K562 (cell line): Measurements from ENCODE around the gene NLRP9. TPM values are rescaled to one million over a fixed set of nuclear protein-coding genes. Genes with fewer than 3 reads are reported as not detected.

Experiments used
- ATAC-seq: fragments of 200-7000 bp; cut with Tn5 transposase; 3 replicates; pipeline ENCODE4 v1.9.1; 2020; ENCODE audit warnings: moderate library complexity
- BruUV-seq: library from RNA; stranded (reverse); fragments of 400-500 nt; replicated peaks from 2 replicates; lab custom pipeline; 2021; lab: Mats Ljungman, UMichigan
- CTCF ChIA-PET: fragments of 300-600 bp; formaldehyde crosslinking; extraction: SDS; loops from one replicate; lab custom pipeline; 2021; ENCODE audit warnings: low intra/inter-chr PET ratio; lab: Yijun Ruan, JAX
- POLR2A ChIA-PET: fragments of 300-600, 350-650 bp; sonication (Branson Sonifier 250); formaldehyde crosslinking; extraction: SDS; loops from one replicate; lab custom pipeline; 2021; ENCODE audit warnings: antibody characterized with exemption, inconsistent platforms; lab: Yijun Ruan, JAX
- DNase-seq, 4 experiments: peaks; one replicate each; pipeline versions ENCODE4 v3.0.0 to v3.0.0-alpha.2; 2011 to 2018; ENCODE audit warnings: low spot score in 3 of 4, mixed read lengths in 3 of 4; ENCODE audit errors: extremely low read depth in 1 of 4
- FAIRE-seq: peaks from 2 replicates; lab custom pipeline; 2011; peaks lifted over from hg19 to GRCh38; lab: Jason Lieb, UNC
- H2AFZ ChIP-seq: 2 replicates; pipeline ENCODE4 v1.6.0; 2011; ENCODE audit warnings: low read depth, low read length, control low read depth, inconsistent platforms
- H3K27ac ChIP-seq: fragments of 200-600 bp; 3 replicates; pipeline ENCODE4 v1.8.0; 2011; ENCODE audit warnings: low read depth, mild to moderate bottlenecking, control low read depth, inconsistent platforms, low read length, moderate library complexity, mixed read lengths; ENCODE audit errors: extremely low read depth
- H3K27me3 ChIP-seq, 2 experiments: fragments of 300-600 bp in 1 of 2; 2 replicates in 1 of 2; 3 replicates in 1 of 2; pipeline versions ENCODE4 v1.6.0 to v1.8.0; 2011; ENCODE audit warnings: inconsistent platforms in 2 of 2, low read length in 2 of 2, mild to moderate bottlenecking in 1 of 2, mixed read lengths in 1 of 2, moderate library complexity in 1 of 2; ENCODE audit not compliant: control insufficient read depth in 2 of 2, insufficient read depth in 2 of 2
- H3K36me3 ChIP-seq: fragments of 300-600 bp; 3 replicates; pipeline ENCODE4 v1.8.0; 2011; ENCODE audit warnings: mild to moderate bottlenecking, low read length, inconsistent platforms; ENCODE audit not compliant: control insufficient read depth, insufficient read depth
- H3K4me1 ChIP-seq, 2 experiments: fragments of 200-600 bp in 1 of 2; replicated peaks in 1 of 2; 2 replicates in 1 of 2; 3 replicates in 1 of 2; pipeline versions ENCODE4 v1.5.1 to v1.8.0; 2011; ENCODE audit warnings: inconsistent platforms in 2 of 2, low read length in 2 of 2, mild to moderate bottlenecking in 1 of 2, mixed read lengths in 1 of 2, moderate library complexity in 1 of 2; ENCODE audit not compliant: control insufficient read depth in 2 of 2, insufficient read depth in 2 of 2
- H3K4me2 ChIP-seq: 2 replicates; pipeline ENCODE4 v1.6.1; 2011; ENCODE audit warnings: low read length, control low read depth, inconsistent platforms, mixed read lengths; ENCODE audit not compliant: insufficient read depth
- H3K4me3 ChIP-seq: fragments of 200-600 bp; sonication (generic), shearing (Covaris generic); 2 replicates; pipeline ENCODE4 v1.5.1; 2016; ENCODE audit warnings: control low read depth, inconsistent platforms
- H3K79me2 ChIP-seq: fragments of 200-600 bp; 3 replicates; pipeline ENCODE4 v1.8.0; 2011; ENCODE audit warnings: low read length, inconsistent platforms; ENCODE audit not compliant: control insufficient read depth, insufficient read depth
- H3K9ac ChIP-seq, 2 experiments: 2 replicates each; pipeline versions ENCODE4 v1.6.0 to v1.6.1; 2011; ENCODE audit warnings: low read depth in 2 of 2, low read length in 2 of 2, control low read depth in 1 of 2, inconsistent platforms in 1 of 2, mild to moderate bottlenecking in 1 of 2, mixed read lengths in 1 of 2; ENCODE audit not compliant: insufficient read depth in 1 of 2
- H3K9me1 ChIP-seq: one replicate; pipeline ENCODE4 v1.6.0; 2011; ENCODE audit warnings: inconsistent platforms, mild to moderate bottlenecking, low read length, moderate library complexity; ENCODE audit not compliant: control insufficient read depth, insufficient read depth
- H3K9me3 ChIP-seq: replicated peaks from 2 replicates; pipeline ENCODE4 v1.5.1; 2011; ENCODE audit warnings: low read depth, low read length, inconsistent platforms; ENCODE audit not compliant: control insufficient read depth, insufficient read depth
- H4K20me1 ChIP-seq: replicated peaks from 2 replicates; pipeline ENCODE4 v1.6.1; 2011; ENCODE audit warnings: low read length, inconsistent platforms, mixed read lengths; ENCODE audit not compliant: control insufficient read depth, insufficient read depth
- C11orf30 ChIP-seq: fragments of 450-650 bp; IDR thresholded peaks from 2 replicates; pipeline ENCODE4 v1.6.1; 2016; ENCODE audit warnings: low read depth, mild to moderate bottlenecking
- CEBPB ChIP-seq: fragments of 450-650 bp; IDR thresholded peaks from 2 replicates; pipeline ENCODE4 v1.6.1; 2016; ENCODE audit warnings: missing genetic modification characterization, missing compliant biosample characterization
- GTF2E2 ChIP-seq: fragments of 200-800 bp; sonication (Bioruptor generic); IDR thresholded peaks from 2 replicates; pipeline ENCODE4 v1.6.1; 2016; ENCODE audit warnings: missing genetic modification characterization, missing compliant biosample characterization
- HDAC1 ChIP-seq, 2 experiments: fragments of 450-650 bp; IDR thresholded peaks; 2 replicates each; pipeline ENCODE4 v1.6.1; 2016 to 2017; ENCODE audit warnings: inconsistent platforms in 1 of 2, mild to moderate bottlenecking in 1 of 2, moderate library complexity in 1 of 2
- IRF2 ChIP-seq: sonication (generic); formaldehyde crosslinking; IDR thresholded peaks from 2 replicates; pipeline ENCODE4 v1.8.1; 2022; ENCODE audit warnings: mild to moderate bottlenecking, missing genetic modification reagents
- SUPT5H ChIP-seq: fragments of 450-650 bp; IDR thresholded peaks from 2 replicates; pipeline ENCODE4 v1.6.1; 2016
- ZBED1 ChIP-seq: IDR thresholded peaks from 2 replicates; pipeline ENCODE4 v1.6.1; 2014
- ZFP36 ChIP-seq: fragments of 150-350 bp; IDR thresholded peaks from 2 replicates; pipeline ENCODE4 v1.6.1; 2018; ENCODE audit warnings: low read length, low read depth; ENCODE audit not compliant: partially characterized antibody
- ZNF444 ChIP-seq: fragments of 250-450 bp; sonication (Bioruptor Pico); IDR thresholded peaks from 2 replicates; pipeline ENCODE4 v1.4.0; 2020; ENCODE audit warnings: mild to moderate bottlenecking, moderate library complexity
- WGBS: fragments of 100-300 bp; shearing (Covaris generic); methylation state at CpG from one replicate; pipeline ENCODE4 v1.1.6; 2016; ENCODE audit warnings: low coverage, mixed read lengths; ENCODE audit not compliant: insufficient coverage; ENCODE audit errors: missing lambda C conversion rate; 5-methylcytosine and 5-hydroxymethylcytosine counted together
- in situ Hi-C: fragments of 300-500 bp; cut with MboI; formaldehyde crosslinking; loops from 4 replicates; pipeline ENCODE4 v1.15.0; 2018; ENCODE audit warnings: inconsistent platforms, mixed read lengths
- intact Hi-C: fragments of 100-400 bp; cut with micrococcal nuclease; formaldehyde crosslinking; loops from 2 replicates; pipeline ENCODE4 v1.14.2; 2022
- polyA plus RNA-seq, 8 experiments: library from polyadenylated mRNA; depleted of rRNA in 4 of 8; stranded (reverse) in 5 of 8; unstranded in 3 of 8; fragments of >200 nt; fragmentation: Nextera tagmentation in 2 of 8; fragmentation: Illumina TruSeq in 1 of 8; extraction: Ambion mirVana in 2 of 8; extraction: Trizol in 1 of 8; gene quantifications; 2 replicates each; pipeline versions ENCODE4 v1.2.1 to v1.2.3, GENCODE V29; 2011 to 2014; ENCODE audit warnings: inconsistent platforms in 1 of 8, missing spikeins in 1 of 8
- total RNA-seq, 7 experiments: library from RNA; depleted of rRNA in 6 of 7; stranded (reverse); fragments of >200 nt in 6 of 7; fragmentation: Illumina TruSeq in 2 of 7; extraction: Trizol in 2 of 7; gene quantifications; 2 replicates each; pipeline versions ENCODE4 v1.2.1 to v1.2.3, GENCODE V29; 2011 to 2021; ENCODE audit warnings: low replicate concordance in 1 of 7
- TF ChIP-seq, protein P1 (sequence below): fragments of 250-450 bp; sonication (Bioruptor Pico); IDR thresholded peaks from 2 replicates; pipeline ENCODE4 v1.4.0; 2020; ENCODE audit warnings: mild to moderate bottlenecking
- TF ChIP-seq, protein P2 (sequence below): sonication (generic); formaldehyde crosslinking; IDR thresholded peaks from 2 replicates; pipeline ENCODE4 v1.8.0; 2022; ENCODE audit warnings: mild to moderate bottlenecking, missing genetic modification reagents
- TF ChIP-seq, protein P3 (sequence below): fragments of 250-450 bp; sonication (Bioruptor Pico); IDR thresholded peaks from 2 replicates; pipeline ENCODE4 v1.5.0; 2021
- TF ChIP-seq, protein P4 (sequence below): sonication (generic); formaldehyde crosslinking; IDR thresholded peaks from 2 replicates; pipeline ENCODE4 v1.4.0; 2020; ENCODE audit warnings: mild to moderate bottlenecking, missing genetic modification reagents
- TF ChIP-seq, protein P5 (sequence below): sonication (generic); formaldehyde crosslinking; IDR thresholded peaks from 2 replicates; pipeline ENCODE4 v1.8.0; 2022; ENCODE audit warnings: missing genetic modification reagents, mild to moderate bottlenecking, moderate library complexity, borderline replicate concordance
- TF ChIP-seq, protein P6 (sequence below): IDR thresholded peaks from 2 replicates; pipeline ENCODE4 v1.6.1; 2016; ENCODE audit warnings: missing genetic modification characterization, missing compliant biosample characterization

NLRP9 gene
- total and polyA plus RNA-seq, 9 of the 15 experiments (the other 6 are each of a cell fraction or from before 2014, with no cell fraction given): not detected

DNA sequence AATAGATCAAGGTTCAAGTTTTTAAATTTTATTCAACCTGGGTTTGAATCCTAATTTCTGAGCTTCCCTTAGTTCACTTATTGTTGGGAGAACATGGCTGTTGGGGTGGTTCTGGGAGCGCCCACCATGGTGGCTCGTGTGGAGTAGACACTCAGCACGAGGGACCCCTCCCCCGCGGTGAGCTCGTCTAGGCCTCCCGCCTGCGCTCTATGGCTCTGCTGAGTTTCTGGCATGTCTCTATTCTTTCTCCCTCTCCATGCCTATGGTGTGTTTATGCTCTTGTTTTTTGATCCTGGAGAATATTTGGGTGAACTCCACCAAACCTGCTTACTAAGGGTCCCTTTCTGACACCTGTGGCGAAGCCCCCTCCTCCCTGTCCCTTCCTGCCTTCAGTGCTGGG, 64.7 kb downstream of the NLRP9 start:
- POLR2A ChIA-PET: interaction anchor here (0.9 to 1.8 kb wide), 4 partner anchors 8 to 19 kb away, joined by 4 to 10 read pairs (median 5); partner anchors contain the start of gene U2AF2
- DNase-seq (peak in 3 of 4 experiments; percentile 43 to 65 (median 44)), ATAC-seq (peak; percentile 36; the same call in 2 of the 3 replicates), FAIRE-seq (no peak)
- CTCF ChIA-PET: no interaction called here
- Histone ChIP-seq H3K36me3 (peaks cover 82% of the 10 kb centered on the region; the same call in 2 of the 3 replicates), H3K4me3 (no peak overlapping the region; the same call in 1 of the 2 replicates), H3K9me1 (peaks cover 6% of the 10 kb centered on the region), H3K9ac (peak overlapping the region; percentile 58 to 88), H3K79me2 (peaks cover 92% of the 10 kb centered on the region), H3K4me2 (peak overlapping the region; percentile 76), H3K9me3 (no peaks in the 10 kb centered on the region), H3K27me3 (no peaks in the 10 kb centered on the region), H3K4me1 (peaks cover 46 to 70% of the 10 kb centered on the region in 2 experiments), H2AFZ (no peak overlapping the region), H4K20me1 (peaks cover 48% of the 10 kb centered on the region), H3K27ac (peak overlapping the region; percentile 79)
- 30% methylated on average over 9 of the region's 9 CpGs for WGBS
- BruUV-seq: no TSS peak
- intact Hi-C loops: no loop called here
- in situ Hi-C loops: no loop called here
- TF ChIP-seq, protein P1, sequence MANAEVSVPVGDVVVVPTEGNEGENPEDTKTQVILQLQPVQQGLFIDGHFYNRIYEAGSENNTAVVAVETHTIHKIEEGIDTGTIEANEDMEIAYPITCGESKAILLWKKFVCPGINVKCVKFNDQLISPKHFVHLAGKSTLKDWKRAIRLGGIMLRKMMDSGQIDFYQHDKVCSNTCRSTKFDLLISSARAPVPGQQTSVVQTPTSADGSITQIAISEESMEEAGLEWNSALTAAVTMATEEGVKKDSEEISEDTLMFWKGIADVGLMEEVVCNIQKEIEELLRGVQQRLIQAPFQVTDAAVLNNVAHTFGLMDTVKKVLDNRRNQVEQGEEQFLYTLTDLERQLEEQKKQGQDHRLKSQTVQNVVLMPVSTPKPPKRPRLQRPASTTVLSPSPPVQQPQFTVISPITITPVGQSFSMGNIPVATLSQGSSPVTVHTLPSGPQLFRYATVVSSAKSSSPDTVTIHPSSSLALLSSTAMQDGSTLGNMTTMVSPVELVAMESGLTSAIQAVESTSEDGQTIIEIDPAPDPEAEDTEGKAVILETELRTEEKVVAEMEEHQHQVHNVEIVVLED (CRISPR knock-in tag): no peak
- TF ChIP-seq, protein P2, sequence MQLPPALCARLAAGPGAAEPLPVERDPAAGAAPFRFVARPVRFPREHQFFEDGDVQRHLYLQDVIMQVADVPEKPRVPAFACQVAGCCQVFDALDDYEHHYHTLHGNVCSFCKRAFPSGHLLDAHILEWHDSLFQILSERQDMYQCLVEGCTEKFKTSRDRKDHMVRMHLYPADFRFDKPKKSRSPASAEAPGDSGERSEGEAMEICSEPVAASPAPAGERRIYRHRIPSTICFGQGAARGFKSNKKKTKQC (CRISPR knock-in tag): no peak
- no peak for TF ChIP-seq IRF2 (CRISPR knock-in tag)
- no peak for TF ChIP-seq SUPT5H
- TF ChIP-seq ZBED1: no peak
- TF ChIP-seq, protein P3, sequence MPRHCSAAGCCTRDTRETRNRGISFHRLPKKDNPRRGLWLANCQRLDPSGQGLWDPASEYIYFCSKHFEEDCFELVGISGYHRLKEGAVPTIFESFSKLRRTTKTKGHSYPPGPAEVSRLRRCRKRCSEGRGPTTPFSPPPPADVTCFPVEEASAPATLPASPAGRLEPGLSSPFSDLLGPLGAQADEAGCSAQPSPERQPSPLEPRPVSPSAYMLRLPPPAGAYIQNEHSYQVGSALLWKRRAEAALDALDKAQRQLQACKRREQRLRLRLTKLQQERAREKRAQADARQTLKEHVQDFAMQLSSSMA (CRISPR knock-in tag): no peak
- TF ChIP-seq, protein P4, sequence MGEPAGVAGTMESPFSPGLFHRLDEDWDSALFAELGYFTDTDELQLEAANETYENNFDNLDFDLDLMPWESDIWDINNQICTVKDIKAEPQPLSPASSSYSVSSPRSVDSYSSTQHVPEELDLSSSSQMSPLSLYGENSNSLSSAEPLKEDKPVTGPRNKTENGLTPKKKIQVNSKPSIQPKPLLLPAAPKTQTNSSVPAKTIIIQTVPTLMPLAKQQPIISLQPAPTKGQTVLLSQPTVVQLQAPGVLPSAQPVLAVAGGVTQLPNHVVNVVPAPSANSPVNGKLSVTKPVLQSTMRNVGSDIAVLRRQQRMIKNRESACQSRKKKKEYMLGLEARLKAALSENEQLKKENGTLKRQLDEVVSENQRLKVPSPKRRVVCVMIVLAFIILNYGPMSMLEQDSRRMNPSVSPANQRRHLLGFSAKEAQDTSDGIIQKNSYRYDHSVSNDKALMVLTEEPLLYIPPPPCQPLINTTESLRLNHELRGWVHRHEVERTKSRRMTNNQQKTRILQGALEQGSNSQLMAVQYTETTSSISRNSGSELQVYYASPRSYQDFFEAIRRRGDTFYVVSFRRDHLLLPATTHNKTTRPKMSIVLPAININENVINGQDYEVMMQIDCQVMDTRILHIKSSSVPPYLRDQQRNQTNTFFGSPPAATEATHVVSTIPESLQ (CRISPR knock-in tag): no peak
- TF ChIP-seq CEBPB: no peak
- TF ChIP-seq HDAC1 (IDR thresholded peaks at IDR 0.05): 0 out of 4 replicates have a peak, but pooled peaks of 1 of the 2 experiments have one; percentile 23
- TF ChIP-seq, protein P5, sequence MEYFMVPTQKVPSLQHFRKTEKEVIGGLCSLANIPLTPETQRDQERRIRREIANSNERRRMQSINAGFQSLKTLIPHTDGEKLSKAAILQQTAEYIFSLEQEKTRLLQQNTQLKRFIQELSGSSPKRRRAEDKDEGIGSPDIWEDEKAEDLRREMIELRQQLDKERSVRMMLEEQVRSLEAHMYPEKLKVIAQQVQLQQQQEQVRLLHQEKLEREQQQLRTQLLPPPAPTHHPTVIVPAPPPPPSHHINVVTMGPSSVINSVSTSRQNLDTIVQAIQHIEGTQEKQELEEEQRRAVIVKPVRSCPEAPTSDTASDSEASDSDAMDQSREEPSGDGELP: no peak
- no peak for TF ChIP-seq ZNF444 (CRISPR knock-in tag)
- no peak for TF ChIP-seq GTF2E2 (tag)
- TF ChIP-seq ZFP36: no peak
- no peak for TF ChIP-seq C11orf30
- TF ChIP-seq, protein P6, sequence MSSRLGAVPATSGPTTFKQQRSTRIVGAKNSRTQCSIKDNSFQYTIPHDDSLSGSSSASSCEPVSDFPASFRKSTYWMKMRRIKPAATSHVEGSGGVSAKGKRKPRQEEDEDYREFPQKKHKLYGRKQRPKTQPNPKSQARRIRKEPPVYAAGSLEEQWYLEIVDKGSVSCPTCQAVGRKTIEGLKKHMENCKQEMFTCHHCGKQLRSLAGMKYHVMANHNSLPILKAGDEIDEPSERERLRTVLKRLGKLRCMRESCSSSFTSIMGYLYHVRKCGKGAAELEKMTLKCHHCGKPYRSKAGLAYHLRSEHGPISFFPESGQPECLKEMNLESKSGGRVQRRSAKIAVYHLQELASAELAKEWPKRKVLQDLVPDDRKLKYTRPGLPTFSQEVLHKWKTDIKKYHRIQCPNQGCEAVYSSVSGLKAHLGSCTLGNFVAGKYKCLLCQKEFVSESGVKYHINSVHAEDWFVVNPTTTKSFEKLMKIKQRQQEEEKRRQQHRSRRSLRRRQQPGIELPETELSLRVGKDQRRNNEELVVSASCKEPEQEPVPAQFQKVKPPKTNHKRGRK (tag): no peak
